ENCODE results near the gene SPO11.

Gene SPO11

GRCh38 chr20:57313951-57314350 lies 15.7 kb upstream of the SPO11 start:
- TF ChIP-seq ARNTL (CRISPR knock-in tag; IDR thresholded peaks at IDR 0.05; ENCODE audit: borderline replicate concordance, low read depth) (no peak), PPARA (CRISPR knock-in tag; IDR thresholded peaks at IDR 0.05; ENCODE audit: borderline replicate concordance) (no peak), ZNF70 (CRISPR knock-in tag; IDR thresholded peaks at IDR 0.05) (no peak), ESRRG (CRISPR knock-in tag; IDR thresholded peaks at IDR 0.05) (no peak), GLIS3 (CRISPR knock-in tag; IDR thresholded peaks at IDR 0.05) (no peak), SNAI2 (CRISPR knock-in tag; IDR thresholded peaks at IDR 0.05) (no peak), ZFP30 (CRISPR knock-in tag; IDR thresholded peaks at IDR 0.05) (no peak), BACH2 (CRISPR knock-in tag; IDR thresholded peaks at IDR 0.05; ENCODE audit: borderline replicate concordance) (no peak), CSRNP3 (CRISPR knock-in tag; IDR thresholded peaks at IDR 0.05) (no peak), OSR1 (CRISPR knock-in tag; IDR thresholded peaks at IDR 0.05) (no peak), RARB (CRISPR knock-in tag; IDR thresholded peaks at IDR 0.05) (no peak), ZNF565 (CRISPR knock-in tag; conservative IDR thresholded peaks at IDR 0.05; ENCODE audit: low read depth) (no peak), CSDC2 (CRISPR knock-in tag; IDR thresholded peaks at IDR 0.05) (no peak), ZFP3 (CRISPR knock-in tag; IDR thresholded peaks at IDR 0.05) (no peak), TOX (CRISPR knock-in tag; IDR thresholded peaks at IDR 0.05; ENCODE audit: borderline replicate concordance) (no peak)
- TF ChIP-seq, protein P1, sequence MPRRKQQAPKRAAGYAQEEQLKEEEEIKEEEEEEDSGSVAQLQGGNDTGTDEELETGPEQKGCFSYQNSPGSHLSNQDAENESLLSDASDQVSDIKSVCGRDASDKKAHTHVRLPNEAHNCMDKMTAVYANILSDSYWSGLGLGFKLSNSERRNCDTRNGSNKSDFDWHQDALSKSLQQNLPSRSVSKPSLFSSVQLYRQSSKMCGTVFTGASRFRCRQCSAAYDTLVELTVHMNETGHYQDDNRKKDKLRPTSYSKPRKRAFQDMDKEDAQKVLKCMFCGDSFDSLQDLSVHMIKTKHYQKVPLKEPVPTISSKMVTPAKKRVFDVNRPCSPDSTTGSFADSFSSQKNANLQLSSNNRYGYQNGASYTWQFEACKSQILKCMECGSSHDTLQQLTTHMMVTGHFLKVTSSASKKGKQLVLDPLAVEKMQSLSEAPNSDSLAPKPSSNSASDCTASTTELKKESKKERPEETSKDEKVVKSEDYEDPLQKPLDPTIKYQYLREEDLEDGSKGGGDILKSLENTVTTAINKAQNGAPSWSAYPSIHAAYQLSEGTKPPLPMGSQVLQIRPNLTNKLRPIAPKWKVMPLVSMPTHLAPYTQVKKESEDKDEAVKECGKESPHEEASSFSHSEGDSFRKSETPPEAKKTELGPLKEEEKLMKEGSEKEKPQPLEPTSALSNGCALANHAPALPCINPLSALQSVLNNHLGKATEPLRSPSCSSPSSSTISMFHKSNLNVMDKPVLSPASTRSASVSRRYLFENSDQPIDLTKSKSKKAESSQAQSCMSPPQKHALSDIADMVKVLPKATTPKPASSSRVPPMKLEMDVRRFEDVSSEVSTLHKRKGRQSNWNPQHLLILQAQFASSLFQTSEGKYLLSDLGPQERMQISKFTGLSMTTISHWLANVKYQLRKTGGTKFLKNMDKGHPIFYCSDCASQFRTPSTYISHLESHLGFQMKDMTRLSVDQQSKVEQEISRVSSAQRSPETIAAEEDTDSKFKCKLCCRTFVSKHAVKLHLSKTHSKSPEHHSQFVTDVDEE (CRISPR knock-in tag; IDR thresholded peaks at IDR 0.05): no peak
- TF ChIP-seq, protein P2, sequence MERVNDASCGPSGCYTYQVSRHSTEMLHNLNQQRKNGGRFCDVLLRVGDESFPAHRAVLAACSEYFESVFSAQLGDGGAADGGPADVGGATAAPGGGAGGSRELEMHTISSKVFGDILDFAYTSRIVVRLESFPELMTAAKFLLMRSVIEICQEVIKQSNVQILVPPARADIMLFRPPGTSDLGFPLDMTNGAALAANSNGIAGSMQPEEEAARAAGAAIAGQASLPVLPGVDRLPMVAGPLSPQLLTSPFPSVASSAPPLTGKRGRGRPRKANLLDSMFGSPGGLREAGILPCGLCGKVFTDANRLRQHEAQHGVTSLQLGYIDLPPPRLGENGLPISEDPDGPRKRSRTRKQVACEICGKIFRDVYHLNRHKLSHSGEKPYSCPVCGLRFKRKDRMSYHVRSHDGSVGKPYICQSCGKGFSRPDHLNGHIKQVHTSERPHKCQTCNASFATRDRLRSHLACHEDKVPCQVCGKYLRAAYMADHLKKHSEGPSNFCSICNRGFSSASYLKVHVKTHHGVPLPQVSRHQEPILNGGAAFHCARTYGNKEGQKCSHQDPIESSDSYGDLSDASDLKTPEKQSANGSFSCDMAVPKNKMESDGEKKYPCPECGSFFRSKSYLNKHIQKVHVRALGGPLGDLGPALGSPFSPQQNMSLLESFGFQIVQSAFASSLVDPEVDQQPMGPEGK (CRISPR knock-in tag; IDR thresholded peaks at IDR 0.05; ENCODE audit: borderline replicate concordance): no peak
- ATAC-seq: no peak

DNA sequence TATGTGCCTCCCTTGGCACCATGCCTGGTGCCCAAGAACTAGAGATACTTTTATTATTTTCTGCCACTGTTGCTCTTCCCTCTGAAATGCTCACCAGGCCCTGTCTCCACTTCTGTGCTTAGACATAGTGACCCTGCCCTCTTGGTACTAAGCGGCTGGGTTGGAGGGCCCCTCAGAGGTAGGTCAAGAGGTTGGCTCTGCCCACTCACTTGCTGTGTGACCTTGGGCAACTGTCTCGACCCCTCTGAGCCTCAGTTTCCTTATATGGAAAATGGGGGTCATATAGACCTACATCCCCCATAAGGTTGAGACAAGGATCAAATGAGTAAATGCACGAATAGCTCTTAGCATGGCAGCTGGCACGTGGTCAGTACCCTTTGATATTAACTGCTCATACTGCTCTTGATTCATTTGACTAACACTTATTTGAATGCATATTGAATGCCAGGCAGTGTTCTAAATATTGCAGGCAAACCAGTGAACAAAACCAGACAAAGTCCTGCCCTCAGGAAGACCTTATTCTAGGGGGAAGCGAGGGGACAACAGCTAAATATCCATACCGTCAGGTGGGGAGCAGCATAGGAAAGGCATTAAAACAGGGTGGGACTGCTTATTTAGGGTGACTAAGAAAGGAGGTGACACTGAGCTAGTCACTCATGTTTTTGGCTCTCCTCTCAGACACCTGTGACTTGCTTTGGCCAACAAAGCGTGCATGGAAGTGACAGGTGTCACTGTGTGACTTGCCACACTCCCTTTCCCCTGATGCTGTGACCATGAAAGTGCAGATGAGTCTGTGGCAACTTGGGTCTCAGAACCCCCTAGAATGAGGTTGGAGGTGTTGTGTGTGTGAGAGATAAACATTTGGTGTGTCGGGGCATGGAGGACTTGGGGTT lies 14.3 kb upstream of the SPO11 start:
- TF ChIP-seq BACH2 (CRISPR knock-in tag; IDR thresholded peaks at IDR 0.05; ENCODE audit: borderline replicate concordance): no peak
- no peak for TF ChIP-seq ZFP30 (CRISPR knock-in tag; IDR thresholded peaks at IDR 0.05)
- TF ChIP-seq, protein P1 (CRISPR knock-in tag; IDR thresholded peaks at IDR 0.05): no peak
- TF ChIP-seq PPARA (CRISPR knock-in tag; IDR thresholded peaks at IDR 0.05; ENCODE audit: borderline replicate concordance): no peak
- no peak for TF ChIP-seq CSRNP3 (CRISPR knock-in tag; IDR thresholded peaks at IDR 0.05)
- TF ChIP-seq ARNTL (CRISPR knock-in tag; IDR thresholded peaks at IDR 0.05; ENCODE audit: borderline replicate concordance, low read depth): no peak
- TF ChIP-seq ISL1 (CRISPR knock-in tag; IDR thresholded peaks at IDR 0.05): no peak
- no peak for TF ChIP-seq OSR1 (CRISPR knock-in tag; IDR thresholded peaks at IDR 0.05)
- no peak for TF ChIP-seq ZNF8 (CRISPR knock-in tag; IDR thresholded peaks at IDR 0.05)
- TF ChIP-seq ZC3H10 (CRISPR knock-in tag; IDR thresholded peaks at IDR 0.05): no peak
- ATAC-seq: no peak
